HL-60 (cell line): Measurements from ENCODE around the gene ZNF777.
"Not testable (repeated sequence)": the region's sequence is repeated elsewhere in the genome, so short reads cannot be mapped to it uniquely, and the experiment has no call there.

Experiments
- DNase-seq, 2 experiments: peaks; one replicate each; pipeline ENCODE4 v3.0.0-alpha.2; 2010 to 2020; ENCODE audit warnings: low read depth in 1 of 2, low spot score in 1 of 2
- H3K27ac ChIP-seq: fragments of 250-450 bp; sonication (Bioruptor Pico); replicated peaks from 2 replicates; pipeline ENCODE4 v1.5.1; 2020; ENCODE audit warnings: mild to moderate bottlenecking, moderate library complexity
- H3K27me3 ChIP-seq: fragments of 250-450 bp; sonication (Bioruptor Pico); 2 replicates; pipeline ENCODE4 v1.5.1; 2021; ENCODE audit warnings: mild to moderate bottlenecking, moderate library complexity; ENCODE audit not compliant: insufficient read depth, poor library complexity, severe bottlenecking
- H3K4me3 ChIP-seq: replicated peaks from 2 replicates; pipeline ENCODE4 v1.5.1; 2011; ENCODE audit warnings: mild to moderate bottlenecking, control low read depth, low read length; ENCODE audit not compliant: insufficient read depth
- GABPA ChIP-seq: IDR thresholded peaks from 2 replicates; pipeline ENCODE4 v1.6.1; 2012; ENCODE audit warnings: low read depth
- POLR2AphosphoS5 ChIP-seq: IDR thresholded peaks from 2 replicates; pipeline ENCODE4 v1.6.1; 2012; ENCODE audit warnings: low read depth
- SPI1 ChIP-seq: IDR thresholded peaks from 2 replicates; pipeline ENCODE4 v1.6.1; 2012; ENCODE audit warnings: low read depth, mild to moderate bottlenecking, borderline replicate concordance
- TF ChIP-seq, protein P1 (sequence below): IDR thresholded peaks from 2 replicates; pipeline ENCODE4 v1.6.1; 2012; ENCODE audit warnings: low read depth; ENCODE audit not compliant: insufficient replicate concordance
- TF ChIP-seq, protein P2 (sequence below): IDR thresholded peaks from one replicate; pipeline ENCODE4 v1.5.1; 2011; ENCODE audit warnings: low read length, control low read depth, inconsistent platforms; ENCODE audit not compliant: insufficient read depth

Gene ZNF777

DNA sequence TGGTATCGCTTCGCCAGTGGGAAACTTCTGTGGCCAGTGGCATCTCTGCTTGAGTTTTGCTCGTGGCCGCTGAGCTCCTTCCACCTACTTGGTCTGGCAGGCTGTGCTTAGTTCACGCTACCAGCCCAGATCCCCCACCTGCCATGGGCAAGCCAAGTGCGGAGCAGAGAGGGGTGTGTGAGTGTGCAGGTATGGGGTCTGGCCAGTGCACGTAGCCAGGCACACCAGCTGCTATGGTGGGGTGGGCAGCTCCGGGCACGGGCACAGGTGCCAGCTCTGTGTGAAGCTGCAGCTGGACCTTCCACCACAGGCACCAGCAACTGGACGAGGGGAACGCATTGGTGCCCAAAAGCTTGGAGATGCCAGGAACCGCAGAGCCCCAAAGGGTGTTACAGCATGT, 56.5 kb downstream of the ZNF777 start:
- Histone ChIP-seq H3K27ac (no peak overlapping the region), H3K27me3 (peaks cover 3% of the 10 kb centered on the region), H3K4me3 (no peak overlapping the region)
- TF ChIP-seq SPI1, result no peak
- TF ChIP-seq, protein P1, sequence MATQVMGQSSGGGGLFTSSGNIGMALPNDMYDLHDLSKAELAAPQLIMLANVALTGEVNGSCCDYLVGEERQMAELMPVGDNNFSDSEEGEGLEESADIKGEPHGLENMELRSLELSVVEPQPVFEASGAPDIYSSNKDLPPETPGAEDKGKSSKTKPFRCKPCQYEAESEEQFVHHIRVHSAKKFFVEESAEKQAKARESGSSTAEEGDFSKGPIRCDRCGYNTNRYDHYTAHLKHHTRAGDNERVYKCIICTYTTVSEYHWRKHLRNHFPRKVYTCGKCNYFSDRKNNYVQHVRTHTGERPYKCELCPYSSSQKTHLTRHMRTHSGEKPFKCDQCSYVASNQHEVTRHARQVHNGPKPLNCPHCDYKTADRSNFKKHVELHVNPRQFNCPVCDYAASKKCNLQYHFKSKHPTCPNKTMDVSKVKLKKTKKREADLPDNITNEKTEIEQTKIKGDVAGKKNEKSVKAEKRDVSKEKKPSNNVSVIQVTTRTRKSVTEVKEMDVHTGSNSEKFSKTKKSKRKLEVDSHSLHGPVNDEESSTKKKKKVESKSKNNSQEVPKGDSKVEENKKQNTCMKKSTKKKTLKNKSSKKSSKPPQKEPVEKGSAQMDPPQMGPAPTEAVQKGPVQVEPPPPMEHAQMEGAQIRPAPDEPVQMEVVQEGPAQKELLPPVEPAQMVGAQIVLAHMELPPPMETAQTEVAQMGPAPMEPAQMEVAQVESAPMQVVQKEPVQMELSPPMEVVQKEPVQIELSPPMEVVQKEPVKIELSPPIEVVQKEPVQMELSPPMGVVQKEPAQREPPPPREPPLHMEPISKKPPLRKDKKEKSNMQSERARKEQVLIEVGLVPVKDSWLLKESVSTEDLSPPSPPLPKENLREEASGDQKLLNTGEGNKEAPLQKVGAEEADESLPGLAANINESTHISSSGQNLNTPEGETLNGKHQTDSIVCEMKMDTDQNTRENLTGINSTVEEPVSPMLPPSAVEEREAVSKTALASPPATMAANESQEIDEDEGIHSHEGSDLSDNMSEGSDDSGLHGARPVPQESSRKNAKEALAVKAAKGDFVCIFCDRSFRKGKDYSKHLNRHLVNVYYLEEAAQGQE, result no peak
- TF ChIP-seq POLR2AphosphoS5, result no peak
- DNase-seq, result no peak

DNA sequence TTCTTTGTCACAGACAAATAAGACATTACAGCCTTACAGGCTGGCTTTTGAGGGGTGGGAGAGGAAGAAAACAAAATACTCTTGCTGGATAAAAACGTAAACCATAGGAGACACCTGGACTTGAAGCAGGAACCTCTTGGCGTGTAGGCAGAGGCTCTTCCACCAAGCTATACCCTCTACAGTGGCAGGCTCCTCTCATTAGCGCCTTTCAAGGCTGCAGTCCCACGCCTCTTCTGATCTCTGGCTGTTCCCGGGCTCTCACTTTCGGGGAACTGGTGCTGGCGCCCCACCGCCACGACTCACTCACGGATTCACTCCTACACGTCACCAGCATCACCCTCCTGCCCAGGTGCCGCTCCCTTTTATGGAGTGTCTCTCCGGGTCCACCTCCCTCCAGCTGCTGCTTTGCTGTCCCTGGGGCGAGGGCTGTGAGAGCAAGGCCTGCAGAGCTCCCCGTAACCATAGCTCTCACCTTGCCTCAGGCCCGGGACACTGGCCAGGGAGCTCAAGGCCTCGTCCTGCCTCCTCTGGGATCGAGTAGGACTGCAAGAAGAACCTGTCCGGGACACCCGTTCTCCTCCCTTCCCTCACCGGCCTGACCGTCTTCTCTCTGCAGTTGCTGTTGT, 62.6 kb downstream of the ZNF777 start:
- TF ChIP-seq POLR2AphosphoS5 (no peak), GABPA (no peak), SPI1 (no peak)
- TF ChIP-seq, protein P2, sequence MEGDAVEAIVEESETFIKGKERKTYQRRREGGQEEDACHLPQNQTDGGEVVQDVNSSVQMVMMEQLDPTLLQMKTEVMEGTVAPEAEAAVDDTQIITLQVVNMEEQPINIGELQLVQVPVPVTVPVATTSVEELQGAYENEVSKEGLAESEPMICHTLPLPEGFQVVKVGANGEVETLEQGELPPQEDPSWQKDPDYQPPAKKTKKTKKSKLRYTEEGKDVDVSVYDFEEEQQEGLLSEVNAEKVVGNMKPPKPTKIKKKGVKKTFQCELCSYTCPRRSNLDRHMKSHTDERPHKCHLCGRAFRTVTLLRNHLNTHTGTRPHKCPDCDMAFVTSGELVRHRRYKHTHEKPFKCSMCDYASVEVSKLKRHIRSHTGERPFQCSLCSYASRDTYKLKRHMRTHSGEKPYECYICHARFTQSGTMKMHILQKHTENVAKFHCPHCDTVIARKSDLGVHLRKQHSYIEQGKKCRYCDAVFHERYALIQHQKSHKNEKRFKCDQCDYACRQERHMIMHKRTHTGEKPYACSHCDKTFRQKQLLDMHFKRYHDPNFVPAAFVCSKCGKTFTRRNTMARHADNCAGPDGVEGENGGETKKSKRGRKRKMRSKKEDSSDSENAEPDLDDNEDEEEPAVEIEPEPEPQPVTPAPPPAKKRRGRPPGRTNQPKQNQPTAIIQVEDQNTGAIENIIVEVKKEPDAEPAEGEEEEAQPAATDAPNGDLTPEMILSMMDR, result no peak
- TF ChIP-seq, protein P1, result no peak
- no peak for DNase-seq

DNA sequence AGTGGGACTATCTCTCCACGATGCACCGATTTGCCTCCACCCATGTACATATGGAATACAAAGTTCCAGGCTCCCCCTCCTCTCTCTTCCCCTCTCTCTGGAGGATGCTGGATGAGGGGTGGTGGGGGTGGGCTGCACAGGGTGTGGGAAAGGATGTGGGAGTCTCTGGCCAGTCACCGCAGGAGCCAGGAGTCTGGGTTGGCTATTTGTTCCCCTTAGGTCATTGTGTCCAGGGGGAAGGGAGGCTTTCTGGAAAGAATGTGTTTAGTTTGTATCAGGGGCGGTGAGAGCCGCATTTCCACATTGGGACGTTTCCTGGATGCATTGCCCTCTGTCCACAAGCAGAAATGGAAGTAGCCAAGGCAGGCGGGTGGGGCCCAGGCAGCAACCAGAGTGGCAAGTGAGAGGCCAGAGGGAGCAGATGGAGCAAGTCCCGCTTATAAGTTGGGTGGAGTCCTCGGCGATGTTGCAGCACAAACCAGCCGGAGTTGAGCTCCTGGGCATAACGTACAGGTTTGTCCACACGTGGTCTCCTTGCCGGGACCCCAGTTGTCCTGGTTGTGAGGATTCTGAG, 63.3 kb downstream of the ZNF777 start:
- no peak overlapping the region for H3K4me3 ChIP-seq
- TF ChIP-seq, protein P1, result no peak
- TF ChIP-seq, protein P2, result no peak
- H3K27me3 ChIP-seq, result peaks cover 3% of the 10 kb centered on the region
- no peak for DNase-seq
- no peak overlapping the region for H3K27ac ChIP-seq

More for the DNA sequence above, 62.6 kb downstream of the ZNF777 start:
- Histone ChIP-seq H3K4me3 (no peak overlapping the region), H3K27me3 (peaks cover 3% of the 10 kb centered on the region), H3K27ac (no peak overlapping the region)

DNA sequence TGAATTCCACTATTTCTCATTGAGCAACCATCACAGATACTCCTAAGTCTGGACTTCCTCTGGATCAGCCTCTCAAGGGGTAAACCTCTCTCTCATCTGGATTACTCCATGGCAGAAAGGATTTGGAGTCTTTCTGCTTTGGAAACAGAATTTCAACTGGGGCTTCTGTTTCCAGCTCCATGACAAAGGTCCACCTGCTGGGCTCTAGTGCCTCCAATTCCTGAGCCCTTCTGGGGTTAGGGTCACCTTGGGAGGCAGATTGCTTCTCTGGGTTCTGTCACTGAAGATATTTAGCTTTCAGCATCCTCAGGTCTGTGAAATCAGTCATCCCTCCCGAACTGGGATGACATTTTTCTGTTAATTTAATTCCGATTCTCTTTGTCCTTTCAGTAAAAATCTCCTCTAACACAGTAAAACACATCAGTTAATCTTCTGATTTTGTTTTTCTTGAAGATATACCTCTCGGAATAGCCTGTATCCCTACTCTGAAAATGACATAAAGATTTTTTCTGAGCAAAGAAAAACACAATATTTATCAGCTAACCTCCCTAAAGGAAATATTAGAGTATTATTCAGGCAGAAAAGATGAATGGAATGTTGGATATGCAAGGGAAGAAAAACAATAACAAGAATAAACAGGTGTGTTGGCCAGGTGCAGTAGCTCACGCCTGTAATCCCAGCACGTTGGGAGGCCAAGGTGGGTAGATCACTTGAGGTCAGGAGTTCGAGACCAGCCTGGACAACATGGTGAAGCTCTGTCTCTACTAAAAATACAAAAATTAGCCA, 72.1 kb downstream of the ZNF777 start:
- not testable (repeated sequence) for H3K27me3 ChIP-seq, DNase-seq, H3K4me3 ChIP-seq, H3K27ac ChIP-seq

DNA sequence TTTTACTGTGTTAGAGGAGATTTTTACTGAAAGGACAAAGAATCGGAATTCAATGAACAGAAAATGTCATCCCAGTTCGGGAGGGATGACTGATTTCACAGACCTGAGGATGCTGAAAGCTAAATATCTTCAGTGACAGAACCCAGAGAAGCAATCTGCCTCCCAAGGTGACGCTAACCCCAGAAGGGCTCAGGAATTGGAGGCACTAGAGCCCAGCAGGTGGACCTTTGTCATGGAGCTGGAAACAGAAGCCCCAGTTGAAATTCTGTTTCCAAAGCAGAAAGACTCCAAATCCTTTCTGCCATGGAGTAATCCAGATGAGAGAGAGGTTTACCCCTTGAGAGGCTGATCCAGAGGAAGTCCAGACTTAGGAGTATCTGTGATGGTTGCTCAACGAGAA, 74.3 kb downstream of the ZNF777 start:
- not testable (repeated sequence) for DNase-seq, H3K4me3 ChIP-seq, H3K27me3 ChIP-seq, H3K27ac ChIP-seq
